Right renal cortex interstitium (tissue), 3 donors: Measurements from ENCODE around the gene TMEM167B. TPM values are rescaled to one million over a fixed set of nuclear protein-coding genes. Genes with fewer than 3 reads are reported as not detected.
A peak's percentile ranks its signal among the peaks of the same experiment; 100 is the strongest.
"Not testable (repeated sequence)": the region's sequence is repeated elsewhere in the genome, so short reads cannot be mapped to it uniquely, and the experiment has no call there.

Source experiments
- DNase-seq, 3 donors: peaks; one replicate each; pipeline ENCODE4 v3.0.0-alpha.2; 2013; ENCODE audit warnings: low read depth in 3 of 3, low spot score in 2 of 3
- polyA plus RNA-seq, 3 donors: library from polyadenylated mRNA; unstranded; fragments of 120-200 nt; gene quantifications; one replicate each; pipeline ENCODE4 v1.2.1, GENCODE V29; 2013; ENCODE audit not compliant: insufficient read length in 3 of 3

TMEM167B gene
- polyA plus RNA-seq, 3 donors = 41.6 to 42.5 (median 42.1) TPM

DNA sequence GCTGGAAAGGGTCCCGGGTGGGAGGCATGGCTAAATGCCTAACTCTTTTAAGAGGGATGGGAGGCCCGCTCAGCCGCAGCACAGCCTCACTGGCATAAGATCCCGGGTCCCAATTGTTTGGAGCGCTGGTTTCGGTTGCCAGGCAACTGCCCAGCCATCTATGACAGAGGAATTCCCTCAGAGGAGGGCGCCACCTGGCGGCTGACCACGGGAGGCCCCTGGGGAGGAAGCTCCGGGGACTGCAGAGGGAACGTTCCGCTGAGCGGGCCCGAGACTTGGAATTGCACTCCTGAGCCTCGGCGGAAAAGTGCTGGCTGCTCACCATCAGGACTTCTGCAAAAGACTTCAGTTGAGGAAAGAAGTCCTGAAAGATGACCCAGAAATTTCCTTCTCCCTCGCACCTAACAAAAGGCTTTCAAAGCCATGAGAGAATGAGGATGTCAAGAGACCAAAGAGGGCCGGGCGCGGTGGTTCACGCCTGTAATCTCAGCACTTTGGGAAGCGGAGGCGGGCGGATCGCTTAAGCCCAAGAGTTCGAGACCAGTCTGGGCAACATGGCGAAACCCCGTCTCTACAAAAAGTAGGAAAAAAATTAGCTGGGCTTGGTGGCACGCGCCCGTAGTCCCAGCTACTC, 22.2 kb downstream of the TMEM167B start:
- DNase-seq = peak; percentile 87 to 90 (median 89)

DNA sequence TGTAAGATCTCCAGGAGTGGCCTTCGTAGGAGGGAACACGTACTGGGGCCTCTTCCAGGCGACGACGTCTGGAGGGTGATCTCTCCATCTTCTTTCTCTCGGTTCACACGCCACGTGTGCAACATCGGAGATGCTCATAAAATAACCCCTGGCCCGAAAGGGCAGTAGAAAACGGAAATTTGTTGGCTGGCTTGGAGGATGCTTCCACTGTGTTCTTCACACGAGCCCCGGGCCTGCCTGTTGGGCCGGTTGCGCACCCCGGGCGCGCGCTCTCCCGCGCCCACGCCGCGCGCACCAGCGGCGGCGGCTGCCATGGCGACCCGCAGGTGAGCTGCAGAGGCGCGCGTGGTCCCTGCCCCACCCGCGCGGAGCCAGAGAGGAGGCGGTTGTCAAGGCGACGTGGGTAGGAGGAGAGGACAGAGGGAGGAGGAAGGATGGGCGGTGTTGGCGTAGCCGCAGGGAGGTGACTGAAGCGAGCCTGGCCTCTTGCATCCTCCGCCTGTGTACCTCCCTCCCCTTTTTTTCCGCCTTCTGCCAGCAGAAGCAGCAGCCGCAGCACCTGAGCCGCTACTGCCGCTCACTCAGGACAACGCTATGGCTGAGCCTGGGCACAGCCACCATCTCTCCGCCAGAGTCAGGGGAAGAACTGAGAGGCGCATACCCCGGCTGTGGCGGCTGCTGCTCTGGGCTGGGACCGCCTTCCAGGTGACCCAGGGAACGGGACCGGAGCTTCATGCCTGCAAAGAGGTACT, 23.2 kb downstream of the TMEM167B start, which contains the start of gene ELAPOR1:
ELAPOR1 (plus strand) TSS at position 526 of the 752 bp plus-strand sequence; CDS start at position 595, 69 bp downstream.
- DNase-seq = peak in 1 of 3 donors; percentile 27

DNA sequence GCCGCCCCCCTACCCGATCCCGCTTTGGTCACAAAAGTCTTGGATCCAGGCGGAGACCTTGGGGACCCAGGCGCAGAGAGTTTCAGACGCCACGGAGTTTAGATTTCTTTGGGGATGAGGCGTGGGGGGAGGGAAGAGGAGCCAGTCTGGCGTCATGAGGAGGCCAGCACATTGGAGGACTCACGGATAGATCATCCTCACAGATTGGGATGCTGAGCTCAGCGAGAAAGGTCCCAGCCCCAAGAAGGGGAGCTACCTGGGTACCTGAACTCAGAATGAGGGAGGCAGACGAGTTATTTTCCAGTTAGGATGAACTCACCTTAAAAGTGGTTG, 23.7 kb downstream of the TMEM167B start:
- DNase-seq = no peak

DNA sequence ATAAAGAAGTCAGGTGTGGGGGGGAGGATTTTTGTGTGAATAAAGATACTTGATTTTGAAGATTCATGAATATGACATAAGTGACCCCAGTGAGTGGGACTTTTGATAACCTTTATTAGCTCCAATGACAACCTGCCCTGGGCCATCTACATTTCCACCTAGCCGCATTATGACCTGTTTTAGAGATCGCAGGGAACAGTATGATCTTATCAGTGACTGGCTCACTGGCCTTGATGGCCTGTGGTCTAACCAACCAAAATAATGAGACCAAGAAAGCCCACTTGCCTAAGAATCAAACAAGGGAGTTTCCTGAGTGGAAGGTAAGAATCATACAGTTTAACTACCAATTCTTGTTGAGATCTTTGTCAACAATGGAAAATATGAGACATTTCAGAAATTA, 25.1 kb downstream of the TMEM167B start:
- DNase-seq = no peak

- DNase-seq = no peak
Observed at GRCh38 chr1:109116286-109116685, 25.7 kb downstream of the TMEM167B start.

DNA sequence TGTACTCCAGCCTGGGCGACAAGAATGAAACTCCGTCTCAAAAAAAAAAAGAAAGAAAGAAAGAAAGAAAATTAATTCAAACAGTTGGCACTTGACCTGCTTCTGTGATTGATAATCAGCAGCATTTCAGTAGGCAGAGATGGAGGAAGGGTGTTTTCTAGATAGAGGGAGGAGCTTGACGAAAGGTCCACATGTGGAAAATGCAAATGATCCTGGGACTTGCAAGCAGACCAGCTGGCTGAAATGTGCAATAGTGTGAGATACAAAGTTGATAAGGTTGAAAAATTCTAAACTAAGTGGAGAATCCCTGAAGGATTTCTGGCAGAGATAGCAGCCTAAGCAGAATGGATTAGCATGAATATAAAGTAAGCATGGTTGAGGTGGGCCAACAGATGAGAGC, 27.5 kb downstream of the TMEM167B start:
- no peak for DNase-seq

- no peak for DNase-seq
Observed at GRCh38 chr1:109120356-109120755, 29.8 kb downstream of the TMEM167B start.

- DNase-seq = no peak
Observed at GRCh38 chr1:109131059-109131458, 40.5 kb downstream of the TMEM167B start.

- no peak for DNase-seq
Observed at GRCh38 chr1:109131800-109132199, 41.2 kb downstream of the TMEM167B start.

DNA sequence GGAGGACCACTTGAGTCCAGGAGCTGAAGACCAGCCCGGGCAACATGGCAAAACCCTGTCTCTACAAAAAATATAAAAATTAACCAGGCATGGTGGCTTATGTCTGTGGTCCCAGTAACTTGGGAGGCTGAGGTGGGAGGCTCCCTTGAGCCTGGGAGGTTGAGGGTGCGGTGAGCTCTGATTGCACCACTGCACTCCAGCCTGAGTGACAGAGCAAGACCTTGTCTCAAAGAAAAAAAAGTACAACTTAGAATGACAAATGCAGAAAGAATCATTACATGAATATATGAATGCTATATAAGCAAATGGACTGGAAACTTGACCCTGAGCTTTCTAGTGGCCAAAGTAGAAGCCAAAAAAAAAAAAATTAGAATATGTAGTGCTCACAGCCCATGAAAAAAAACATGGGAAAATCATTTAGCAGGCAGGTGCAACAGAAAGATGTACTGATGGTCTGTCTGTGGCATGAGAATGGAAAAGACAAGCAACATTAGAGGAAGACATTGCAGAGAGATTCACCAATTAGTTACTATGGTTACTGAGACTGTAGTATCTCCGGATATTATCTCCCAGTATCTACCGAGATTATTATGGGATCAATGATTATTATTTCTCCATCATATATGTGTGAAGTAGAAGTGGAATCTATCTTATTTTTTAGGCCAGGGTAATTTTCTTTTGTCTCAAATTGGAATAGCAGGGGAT, 42.6 kb downstream of the TMEM167B start:
- DNase-seq = no peak

- no peak for DNase-seq
Observed at GRCh38 chr1:109133815-109134214, 43.3 kb downstream of the TMEM167B start.

GRCh38 chr1:109134423-109134822, 43.9 kb downstream of the TMEM167B start:
- no peak for DNase-seq

DNA sequence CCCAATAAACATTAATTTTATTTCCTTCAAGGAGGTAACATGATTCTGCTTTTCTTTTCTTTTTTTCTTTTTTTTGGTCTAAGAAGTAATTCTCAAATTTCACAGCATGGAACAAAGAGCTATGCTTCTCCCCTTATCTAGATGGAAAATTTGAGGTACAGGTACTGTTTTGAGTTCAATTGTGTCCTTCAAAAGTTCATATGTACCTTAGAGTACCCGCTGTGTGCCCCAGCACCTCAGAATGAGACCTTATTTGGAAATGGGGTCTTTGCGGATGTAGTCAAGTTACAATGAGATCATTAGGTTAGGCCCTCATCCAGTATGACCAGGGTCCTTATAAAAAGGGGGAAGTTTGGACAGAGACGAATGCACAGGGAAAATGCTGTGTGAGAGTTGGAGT, 45.4 kb downstream of the TMEM167B start:
- DNase-seq = no peak

DNA sequence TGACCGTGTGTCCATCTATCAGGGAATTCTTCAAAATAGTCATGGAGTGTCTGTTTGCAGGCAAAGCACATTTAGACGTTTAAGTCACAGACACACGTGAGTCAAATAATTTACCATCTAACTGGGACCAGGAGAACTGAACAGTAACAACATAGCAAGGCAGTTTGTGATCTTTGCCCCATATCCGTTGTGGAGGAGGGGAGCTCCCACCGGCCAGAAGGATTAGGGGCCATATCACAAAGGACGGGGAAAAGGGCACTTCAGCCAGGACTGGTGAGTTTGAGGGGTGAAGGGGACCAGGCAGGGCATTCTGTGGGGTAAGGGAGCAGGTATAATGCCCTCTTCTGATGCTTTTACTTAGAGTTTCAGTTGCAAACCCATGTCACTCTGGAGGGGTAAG, 46.2 kb downstream of the TMEM167B start:
- no peak for DNase-seq

- DNase-seq = no peak
Observed at GRCh38 chr1:109137958-109138357, 47.4 kb downstream of the TMEM167B start.

- DNase-seq = no peak
Observed at GRCh38 chr1:109138358-109138757, 47.8 kb downstream of the TMEM167B start.

DNA sequence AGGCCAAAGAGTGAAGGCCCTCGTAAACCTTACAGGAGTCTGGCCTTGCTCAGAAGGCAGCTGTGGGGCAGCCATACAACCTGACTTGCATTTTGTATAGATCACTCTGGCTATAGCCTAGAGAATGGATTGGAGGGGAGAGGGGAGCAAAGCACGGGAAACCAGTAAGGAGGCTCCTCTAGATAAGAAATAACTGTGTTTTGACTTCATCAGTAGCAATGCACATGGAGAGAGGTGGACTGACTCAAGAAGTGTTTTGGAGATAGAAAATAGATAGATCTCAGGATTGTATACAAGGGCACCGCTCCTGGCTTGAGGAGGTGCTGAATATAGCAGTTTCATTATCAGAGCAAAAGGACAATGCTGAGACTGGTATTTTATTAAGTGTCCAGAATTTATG, 49.8 kb downstream of the TMEM167B start:
- DNase-seq = no peak

DNA sequence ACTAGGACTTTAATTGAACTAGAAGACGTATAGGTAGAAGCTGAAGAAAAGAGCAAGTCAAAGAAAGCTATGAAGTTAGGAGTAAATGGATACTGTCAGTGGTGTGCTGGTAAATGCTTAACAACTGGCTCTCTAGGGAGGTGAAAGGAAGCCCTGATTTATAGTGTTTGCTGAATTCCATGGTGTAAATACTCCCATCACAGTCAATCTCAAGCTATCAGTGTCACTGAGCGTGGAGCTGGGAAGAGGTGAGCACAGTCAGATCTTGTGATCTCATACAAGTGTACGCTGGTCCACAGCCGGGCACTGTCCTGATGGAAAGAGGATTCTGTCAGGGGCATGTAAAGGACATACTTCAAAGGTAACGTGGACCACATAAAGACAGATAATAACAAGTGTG, 51.7 kb downstream of the TMEM167B start:
- DNase-seq = no peak

DNA sequence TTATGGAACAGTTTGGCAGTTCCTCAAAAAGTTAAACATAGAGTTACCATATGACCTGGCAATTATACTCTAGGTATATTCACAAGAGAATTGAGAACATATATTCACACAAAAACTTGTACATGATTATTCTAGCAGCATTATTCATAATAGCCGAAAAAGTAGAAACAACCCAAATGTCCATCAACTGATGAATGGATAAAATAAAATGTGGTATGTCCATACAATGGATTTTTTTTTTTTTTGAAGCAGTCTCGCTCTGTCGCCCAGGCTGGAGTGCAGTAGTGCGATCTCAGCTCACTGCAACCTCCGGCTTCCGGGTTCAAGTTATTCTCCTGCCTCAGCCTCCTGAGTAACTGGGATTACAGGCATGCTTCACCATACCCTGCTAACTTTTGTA, 52.2 kb downstream of the TMEM167B start:
- not testable (repeated sequence) for DNase-seq
